GM10266 (cell line): ENCODE measurements around the gene OR11A1.

ENCODE experiments used
- DNase-seq: peaks from one replicate; pipeline ENCODE4 v3.0.0; 2012; ENCODE audit errors: extremely low spot score
- TF ChIP-seq, protein P1 (sequence below): IDR thresholded peaks from 2 replicates; pipeline ENCODE4 v1.5.1; 2012; ENCODE audit warnings: mild to moderate bottlenecking, low read depth; ENCODE audit not compliant: control insufficient read depth, insufficient read depth; ENCODE audit errors: missing control alignments

Gene OR11A1

DNA sequence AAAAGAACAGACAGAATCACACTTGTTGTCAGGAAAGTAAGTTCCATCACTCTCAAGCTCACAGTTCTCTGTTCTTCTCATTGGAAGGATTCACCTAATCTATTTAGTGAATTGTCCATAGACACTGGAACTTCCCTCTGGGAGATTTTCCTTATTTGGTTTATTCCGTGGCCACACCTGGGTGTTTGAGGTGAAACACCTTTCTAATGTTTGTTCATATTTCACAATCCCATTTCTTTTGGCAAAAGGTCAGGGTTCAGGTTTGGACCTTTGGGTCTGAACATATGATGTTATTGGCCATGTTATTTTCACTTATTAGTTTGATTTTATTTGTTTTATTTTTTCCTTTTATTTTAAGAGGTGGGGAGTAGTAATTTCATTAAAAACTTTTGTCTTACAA, 26.9 kb upstream of the OR11A1 start:
- no peak for DNase-seq
- TF ChIP-seq, protein P1, sequence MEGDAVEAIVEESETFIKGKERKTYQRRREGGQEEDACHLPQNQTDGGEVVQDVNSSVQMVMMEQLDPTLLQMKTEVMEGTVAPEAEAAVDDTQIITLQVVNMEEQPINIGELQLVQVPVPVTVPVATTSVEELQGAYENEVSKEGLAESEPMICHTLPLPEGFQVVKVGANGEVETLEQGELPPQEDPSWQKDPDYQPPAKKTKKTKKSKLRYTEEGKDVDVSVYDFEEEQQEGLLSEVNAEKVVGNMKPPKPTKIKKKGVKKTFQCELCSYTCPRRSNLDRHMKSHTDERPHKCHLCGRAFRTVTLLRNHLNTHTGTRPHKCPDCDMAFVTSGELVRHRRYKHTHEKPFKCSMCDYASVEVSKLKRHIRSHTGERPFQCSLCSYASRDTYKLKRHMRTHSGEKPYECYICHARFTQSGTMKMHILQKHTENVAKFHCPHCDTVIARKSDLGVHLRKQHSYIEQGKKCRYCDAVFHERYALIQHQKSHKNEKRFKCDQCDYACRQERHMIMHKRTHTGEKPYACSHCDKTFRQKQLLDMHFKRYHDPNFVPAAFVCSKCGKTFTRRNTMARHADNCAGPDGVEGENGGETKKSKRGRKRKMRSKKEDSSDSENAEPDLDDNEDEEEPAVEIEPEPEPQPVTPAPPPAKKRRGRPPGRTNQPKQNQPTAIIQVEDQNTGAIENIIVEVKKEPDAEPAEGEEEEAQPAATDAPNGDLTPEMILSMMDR: no peak

- no peak for DNase-seq
- TF ChIP-seq, protein P1: no peak
Observed at GRCh38 chr6:29483186-29483585, 26.3 kb upstream of the OR11A1 start.

DNA sequence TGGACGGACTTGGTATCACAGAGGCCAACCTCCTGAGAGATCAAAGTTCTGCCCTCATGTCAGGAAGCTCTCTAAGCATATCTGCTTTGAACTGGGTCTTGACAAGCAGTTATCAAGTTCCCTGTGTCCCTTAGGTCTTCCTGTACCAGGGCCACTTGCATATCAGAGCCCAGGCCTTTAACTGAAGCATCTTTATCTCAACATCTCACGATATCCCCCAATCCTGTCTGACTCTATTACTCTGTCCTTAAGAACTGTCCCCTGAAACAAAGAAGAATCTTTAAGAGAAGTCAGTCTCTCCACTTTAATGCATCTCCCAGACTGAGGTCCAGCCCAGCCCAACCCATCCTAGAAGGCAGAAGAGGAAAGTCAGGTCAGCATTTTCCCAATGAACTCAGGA, 22.7 kb upstream of the OR11A1 start:
- TF ChIP-seq, protein P1: no peak
- no peak for DNase-seq

DNA sequence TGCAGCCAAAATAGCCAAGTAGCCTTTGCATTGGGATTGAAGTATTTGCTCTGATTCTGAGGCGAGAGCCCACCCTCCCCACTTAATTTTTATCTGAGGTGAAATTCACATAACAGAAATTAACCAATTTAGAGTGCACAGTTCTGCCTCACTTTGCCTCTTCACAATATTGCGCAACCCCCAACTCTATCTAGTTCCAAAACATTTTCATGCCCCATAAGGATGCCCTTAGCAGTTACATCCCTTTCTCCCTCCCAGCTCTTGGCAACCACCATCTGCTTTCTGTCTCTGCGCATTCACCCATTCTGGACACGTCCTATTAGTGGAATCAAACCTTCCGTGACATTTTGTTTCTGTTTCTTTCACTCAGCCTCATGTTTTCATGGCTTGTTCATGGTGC, 21.9 kb upstream of the OR11A1 start:
- TF ChIP-seq, protein P1: no peak
- DNase-seq: no peak

GRCh38 chr6:29477923-29478450, 21.1 kb upstream of the OR11A1 start:
- no peak for DNase-seq
- TF ChIP-seq, protein P1: no peak

- no peak for DNase-seq
- TF ChIP-seq, protein P1: no peak
Observed at GRCh38 chr6:29474996-29475395, 18.1 kb upstream of the OR11A1 start.

DNA sequence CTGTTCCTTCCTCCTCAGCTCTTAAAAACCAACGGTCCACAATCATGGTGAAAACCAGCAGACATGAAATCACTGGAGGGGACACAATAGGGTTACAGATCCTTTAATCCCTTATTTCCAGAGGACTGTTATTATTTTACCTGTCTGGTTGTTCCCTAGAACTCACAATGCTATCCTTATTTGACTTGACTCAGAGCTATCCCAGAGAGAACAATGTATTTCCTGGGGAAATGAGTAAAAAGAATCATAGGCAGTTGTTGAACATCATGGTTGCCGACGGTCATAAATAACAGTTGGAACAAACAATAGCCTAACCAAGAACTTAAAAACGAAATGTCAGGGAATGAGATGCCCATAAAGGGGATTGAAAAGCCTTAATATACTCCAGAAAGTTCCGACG, 9.4 kb upstream of the OR11A1 start:
- no peak for DNase-seq
- TF ChIP-seq, protein P1: no peak
